PC-3 (cell line): ENCODE data around the gene SERGEF. TPM values are rescaled to one million over a fixed set of nuclear protein-coding genes. Genes with fewer than 3 reads are reported as not detected.

Experiments used
- ATAC-seq: fragments of 200-7000 bp; cut with Tn5 transposase; 2 replicates; pipeline ENCODE4 v1.9.1; 2020; ENCODE audit warnings: mild to moderate bottlenecking, moderate library complexity
- BruUV-seq: library from RNA; stranded (reverse); fragments of 400-500 nt; replicated peaks from 2 replicates; lab custom pipeline; 2021; lab: Mats Ljungman, UMichigan
- CTCF ChIA-PET: fragments of 300-600 bp; sonication (Branson Sonifier 250); formaldehyde crosslinking; loops from one replicate; lab custom pipeline; 2022; ENCODE audit warnings: antibody characterized with exemption; lab: Charles Lee
- POLR2A ChIA-PET: fragments of 300-600 bp; sonication (Branson Sonifier 250); formaldehyde crosslinking; loops from one replicate; lab custom pipeline; 2022; ENCODE audit warnings: antibody characterized with exemption; ENCODE audit not compliant: unreplicated experiment; lab: Charles Lee
- DNase-seq: peaks from one replicate; pipeline ENCODE4 v3.0.0-alpha.2; 2015
- H2AFZ ChIP-seq: fragments of 300-600 bp; sonication (generic); 2 replicates; pipeline ENCODE4 v1.6.0; 2016; ENCODE audit warnings: antibody characterized with exemption, low read length
- H3F3A ChIP-seq: fragments of 300-600 bp; sonication (generic); one replicate; pipeline ENCODE4 v1.6.0; 2017; ENCODE audit warnings: antibody characterized with exemption, low read length, control low read depth, mild to moderate bottlenecking; ENCODE audit not compliant: unreplicated experiment
- H3K27ac ChIP-seq: fragments of 300-600 bp; sonication (generic); 2 replicates; pipeline ENCODE4 v1.5.1; 2016; ENCODE audit warnings: mild to moderate bottlenecking, low read length
- H3K27me3 ChIP-seq: fragments of 300-600 bp; sonication (generic); 2 replicates; pipeline ENCODE4 v1.6.1; 2016; ENCODE audit warnings: low read length, mixed read lengths
- H3K36me3 ChIP-seq: fragments of 300-600 bp; sonication (generic); 2 replicates; pipeline ENCODE4 v1.6.1; 2016; ENCODE audit warnings: low read depth, mixed run types, low read length, mixed read lengths
- H3K4me1 ChIP-seq: fragments of 300-600 bp; sonication (generic); 2 replicates; pipeline ENCODE4 v1.5.1; 2016; ENCODE audit warnings: low read length; ENCODE audit not compliant: insufficient read depth
- H3K4me2 ChIP-seq: fragments of 300-600 bp; sonication (generic); 2 replicates; pipeline ENCODE4 v1.6.0; 2016; ENCODE audit warnings: low read length
- H3K4me3 ChIP-seq: fragments of 300-600 bp; sonication (generic); 2 replicates; pipeline ENCODE4 v1.5.1; 2016; ENCODE audit warnings: mild to moderate bottlenecking, low read length, mixed read lengths
- H3K79me2 ChIP-seq: fragments of 300-600 bp; sonication (generic); 2 replicates; pipeline ENCODE4 v1.6.1; 2017; ENCODE audit warnings: low read length, mixed read lengths
- H3K9ac ChIP-seq: fragments of 300-600 bp; sonication (generic); 2 replicates; pipeline ENCODE4 v1.6.0; 2016; ENCODE audit warnings: mild to moderate bottlenecking, low read length
- H3K9me2 ChIP-seq: fragments of 300-600 bp; sonication (generic); replicated peaks from 2 replicates; pipeline ENCODE4 v1.6.1; 2016; ENCODE audit warnings: mixed run types, low read length, mixed read lengths
- H3K9me3 ChIP-seq: fragments of 300-600 bp; sonication (generic); 2 replicates; pipeline ENCODE4 v1.6.1; 2016; ENCODE audit warnings: low read length, mixed read lengths
- H4K20me1 ChIP-seq: fragments of 300-600 bp; sonication (generic); 2 replicates; pipeline ENCODE4 v1.6.1; 2016; ENCODE audit warnings: low read length, mixed read lengths
- CTCF ChIP-seq: fragments of 300-600 bp; sonication (generic); conservative IDR thresholded peaks from 2 replicates; pipeline ENCODE4 v1.5.1; 2017; ENCODE audit warnings: antibody characterized with exemption, low read depth, mild to moderate bottlenecking, low read length
- EZH2 ChIP-seq: fragments of 300-600 bp; sonication (generic); IDR thresholded peaks from one replicate; pipeline ENCODE4 v1.6.1; 2017; ENCODE audit warnings: antibody characterized with exemption, mild to moderate bottlenecking, low read length; ENCODE audit not compliant: unreplicated experiment
- EZH2phosphoT487 ChIP-seq: fragments of 300-600 bp; sonication (generic); IDR thresholded peaks from 2 replicates; pipeline ENCODE4 v1.6.1; 2018; ENCODE audit warnings: mild to moderate bottlenecking, antibody characterized with exemption, low read length, borderline replicate concordance
- intact Hi-C: fragments of 100-400 bp; cut with micrococcal nuclease; formaldehyde crosslinking; loops from 2 replicates; pipeline ENCODE4 v1.9.0; 2023
- total RNA-seq: library from RNA; depleted of rRNA; stranded (reverse); fragments of >200 nt; gene quantifications from 2 replicates; pipeline ENCODE4 v1.2.3, GENCODE V29; 2014

Gene SERGEF
- total RNA-seq, 1 experiment from 2014 or later = 13.7 TPM

GRCh38 chr11:17905477-17905876 is 107.4 kb downstream of the SERGEF start:
- BruUV-seq = no TSS peak
- no peak for TF ChIP-seq EZH2
- no peak for TF ChIP-seq CTCF
- TF ChIP-seq EZH2phosphoT487 = no peak
- POLR2A ChIA-PET = no interaction called here

GRCh38 chr11:17901481-17901880 is 111.4 kb downstream of the SERGEF start:
- no TSS peak for BruUV-seq
- no peaks in the 10 kb centered on the region for H3K4me1 ChIP-seq
- H3K9me3 ChIP-seq = no peaks in the 10 kb centered on the region
- no peaks in the 10 kb centered on the region for H3K9me2 ChIP-seq
- no peaks in the 10 kb centered on the region for H3F3A ChIP-seq
- H3K4me2 ChIP-seq = no peak overlapping the region
- CTCF ChIA-PET = no interaction called here
- H3K79me2 ChIP-seq = no peaks in the 10 kb centered on the region
- H3K9ac ChIP-seq = no peak overlapping the region
- H2AFZ ChIP-seq = no peak overlapping the region
- intact Hi-C loops = loop anchor here (10.0 kb wide), 1 partner anchor 167 kb away; the partner anchor contains the start of gene KCNC1
- POLR2A ChIA-PET = no interaction called here
- no peak for TF ChIP-seq CTCF
- no peak for TF ChIP-seq EZH2phosphoT487
- TF ChIP-seq EZH2 = no peak
- H3K27ac ChIP-seq = no peak overlapping the region
- ATAC-seq (no peak), DNase-seq (no peak)
- H4K20me1 ChIP-seq = no peaks in the 10 kb centered on the region
- no peaks in the 10 kb centered on the region for H3K36me3 ChIP-seq
- no peak overlapping the region for H3K4me3 ChIP-seq
- H3K27me3 ChIP-seq = no peaks in the 10 kb centered on the region

More at GRCh38 chr11:17905477-17905876, 107.4 kb downstream of the SERGEF start:
- no peaks in the 10 kb centered on the region for H3K79me2 ChIP-seq
- DNase-seq (no peak), ATAC-seq (no peak)
- no peaks in the 10 kb centered on the region for H3K4me1 ChIP-seq
- no peak overlapping the region for H3K9ac ChIP-seq
- no peaks in the 10 kb centered on the region for H3K36me3 ChIP-seq
- H3F3A ChIP-seq = no peaks in the 10 kb centered on the region
- H3K4me3 ChIP-seq = no peak overlapping the region
- no peaks in the 10 kb centered on the region for H3K27me3 ChIP-seq
- H4K20me1 ChIP-seq = no peaks in the 10 kb centered on the region
- H3K9me2 ChIP-seq = no peaks in the 10 kb centered on the region
- H3K4me2 ChIP-seq = no peak overlapping the region
- H3K9me3 ChIP-seq = no peaks in the 10 kb centered on the region
- CTCF ChIA-PET = interaction anchor here (1.5 kb wide), 1 partner anchor 175 kb away, joined by 4 read pairs; no protein-coding TSS in a partner anchor
- H2AFZ ChIP-seq = no peak overlapping the region
- intact Hi-C loops = loop anchor here (10.0 kb wide), 1 partner anchor 171 kb away; the partner anchor contains the start of gene KCNC1
- no peak overlapping the region for H3K27ac ChIP-seq

- Histone ChIP-seq H3K27ac (no peak overlapping the region), H2AFZ (no peak overlapping the region), H3K9ac (no peak overlapping the region), H3K9me2 (no peaks in the 10 kb centered on the region), H3K4me1 (no peaks in the 10 kb centered on the region), H3K4me3 (no peak overlapping the region), H3K4me2 (no peak overlapping the region), H3F3A (no peaks in the 10 kb centered on the region), H3K27me3 (no peaks in the 10 kb centered on the region), H3K79me2 (no peaks in the 10 kb centered on the region), H3K9me3 (no peaks in the 10 kb centered on the region), H3K36me3 (no peaks in the 10 kb centered on the region), H4K20me1 (no peaks in the 10 kb centered on the region)
- intact Hi-C loops = no loop called here
- TF ChIP-seq CTCF (no peak), EZH2phosphoT487 (no peak), EZH2 (no peak)
- DNase-seq = peak; percentile 10
- POLR2A ChIA-PET = no interaction called here
- no peak for ATAC-seq
- CTCF ChIA-PET = no interaction called here
- BruUV-seq = no TSS peak
These were observed 114.1 kb downstream of the SERGEF start for GRCh38 chr11:17898782-17899181.
